GM21737 (cell line): ENCODE measurements around the gene TIMP1.
"Not testable (repeated sequence)": the region's sequence is repeated elsewhere in the genome, so short reads cannot be mapped to it uniquely, and the experiment has no call there.

Experiments used
- ATAC-seq: cut with Tn5 transposase; IDR thresholded peaks from one replicate; pipeline ENCODE4 v1.9.1; 2021; ENCODE audit warnings: mild to moderate bottlenecking, moderate library complexity; ENCODE audit not compliant: unreplicated experiment

The TIMP1 gene

GRCh38 chrX:47597222-47597621 lies 15.0 kb downstream of the TIMP1 start:
- ATAC-seq = no peak

- not testable (repeated sequence) for ATAC-seq
Observed at GRCh38 chrX:47603125-47603524, 20.9 kb downstream of the TIMP1 start.

GRCh38 chrX:47605024-47605423 lies 22.8 kb downstream of the TIMP1 start:
- no peak for ATAC-seq

DNA sequence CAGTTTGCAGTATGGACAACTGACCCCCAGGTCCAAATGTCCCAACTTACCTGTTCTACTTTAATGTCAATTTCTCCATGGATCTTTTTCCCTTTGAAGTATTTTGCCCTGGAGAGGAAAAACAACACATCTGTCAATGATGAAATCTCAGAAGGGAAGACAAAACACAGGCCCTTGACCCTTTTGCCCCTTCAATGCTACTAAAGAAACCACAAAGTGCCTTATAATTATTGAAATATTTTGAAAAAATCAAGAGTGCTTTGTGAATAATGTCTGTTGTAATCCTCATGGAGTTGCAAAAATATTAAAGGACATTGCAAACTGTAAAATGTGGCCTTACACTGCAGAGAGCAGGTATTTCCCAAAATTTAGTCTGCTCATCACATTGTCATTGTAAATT lies 24.9 kb downstream of the TIMP1 start:
- no peak for ATAC-seq

- no peak for ATAC-seq
Observed at GRCh38 chrX:47608130-47608810, 26.0 kb downstream of the TIMP1 start.

GRCh38 chrX:47610511-47610910 lies 28.3 kb downstream of the TIMP1 start:
- ATAC-seq = no peak

GRCh38 chrX:47611489-47611888 lies 29.3 kb downstream of the TIMP1 start:
- ATAC-seq = no peak

DNA sequence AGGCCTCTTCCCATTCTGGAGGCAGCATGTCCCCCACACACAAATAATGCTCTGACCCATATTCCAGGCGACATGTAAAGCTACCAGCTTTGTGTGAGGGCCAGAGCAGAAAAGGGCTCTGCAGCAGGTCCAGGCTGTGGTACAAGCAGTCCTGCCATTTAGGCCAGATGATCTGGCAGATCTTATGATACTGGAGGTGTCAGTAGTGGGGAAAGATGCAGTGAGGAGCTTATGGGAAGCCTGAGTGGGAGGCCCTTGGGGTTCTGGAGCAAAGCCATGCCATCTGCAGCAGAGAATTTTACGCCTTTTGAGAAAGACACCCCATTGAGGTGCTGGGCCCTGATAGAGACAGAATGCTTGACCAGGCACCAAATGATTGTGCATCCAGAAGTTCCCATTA lies 29.7 kb downstream of the TIMP1 start:
- ATAC-seq = no peak

- no peak for ATAC-seq
Observed at GRCh38 chrX:47612418-47612817, 30.2 kb downstream of the TIMP1 start.

DNA sequence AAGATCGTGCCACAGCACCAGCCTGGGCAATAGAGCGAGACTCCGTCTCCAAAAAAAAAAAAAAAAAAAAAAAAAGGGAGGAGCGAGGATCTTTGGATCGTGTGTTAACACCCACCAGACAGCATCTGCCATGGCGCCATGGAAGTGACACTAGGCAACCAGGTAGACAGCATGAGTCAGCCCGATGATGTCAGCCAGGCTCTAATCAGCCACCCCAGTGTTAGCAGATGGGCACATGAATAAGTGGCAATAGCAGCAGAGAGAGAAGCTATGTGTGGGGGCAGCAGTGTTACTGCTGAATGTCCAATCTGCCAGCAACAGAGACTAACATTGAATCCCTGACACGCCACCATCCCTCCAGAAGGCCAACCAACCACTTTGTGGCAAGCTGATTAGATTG lies 30.8 kb downstream of the TIMP1 start:
- ATAC-seq = no peak

GRCh38 chrX:47614618-47615017 lies 32.4 kb downstream of the TIMP1 start:
- ATAC-seq = no peak

DNA sequence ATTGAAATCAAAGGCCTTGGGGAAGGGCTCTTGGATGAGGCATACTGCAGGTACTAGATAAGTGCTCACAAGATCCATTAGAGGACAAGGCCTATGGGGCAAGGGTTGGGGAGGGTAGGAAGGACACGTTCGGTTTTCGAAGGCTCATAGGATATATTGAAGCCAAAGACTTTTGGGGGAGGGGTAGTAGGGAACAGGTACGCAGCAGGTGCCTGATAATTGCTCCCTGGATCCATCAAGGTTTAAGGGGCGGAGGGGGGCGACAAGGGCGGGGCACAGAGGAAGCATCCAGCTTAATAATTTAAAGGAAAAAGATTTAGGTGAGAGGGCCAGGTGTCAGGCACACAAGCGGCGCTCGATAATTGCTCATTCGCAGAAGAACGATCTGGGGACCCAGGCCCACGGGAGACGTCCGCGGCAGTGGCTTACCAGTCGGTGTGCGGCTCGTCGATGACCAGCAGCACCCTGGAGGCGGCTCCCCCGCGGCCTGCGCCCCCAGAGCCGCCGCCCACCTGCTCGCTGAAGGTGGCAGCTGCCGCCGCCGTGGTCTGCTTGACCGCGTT lies 36.8 kb downstream of the TIMP1 start:
- no peak for ATAC-seq

GRCh38 chrX:47619486-47620302 lies 37.5 kb downstream of the TIMP1 start, which contains the start of gene SYN1:
SYN1 (minus strand) TSS chrX:47619857; CDS start chrX:47619728, 129 bp downstream.
- peak; percentile 72 for ATAC-seq

DNA sequence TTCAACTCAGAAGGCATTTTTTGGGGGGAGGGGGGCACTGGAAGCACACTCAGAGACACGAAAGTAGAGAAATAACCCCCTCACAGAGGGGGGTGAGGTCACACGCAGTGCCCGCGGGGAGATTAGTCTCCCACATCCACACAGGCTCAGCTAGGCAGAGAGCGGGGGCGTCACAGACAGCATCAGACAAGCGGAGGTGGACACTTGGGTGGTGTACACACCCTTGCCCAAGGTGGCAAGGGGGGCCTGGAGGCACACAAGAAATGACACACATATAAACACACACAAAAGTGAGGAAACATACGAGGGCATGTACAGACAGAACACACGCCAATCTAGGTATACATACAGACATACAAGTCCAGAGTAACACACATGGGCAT lies 38.1 kb downstream of the TIMP1 start:
- no peak for ATAC-seq

GRCh38 chrX:47621851-47622250 lies 39.6 kb downstream of the TIMP1 start:
- no peak for ATAC-seq

DNA sequence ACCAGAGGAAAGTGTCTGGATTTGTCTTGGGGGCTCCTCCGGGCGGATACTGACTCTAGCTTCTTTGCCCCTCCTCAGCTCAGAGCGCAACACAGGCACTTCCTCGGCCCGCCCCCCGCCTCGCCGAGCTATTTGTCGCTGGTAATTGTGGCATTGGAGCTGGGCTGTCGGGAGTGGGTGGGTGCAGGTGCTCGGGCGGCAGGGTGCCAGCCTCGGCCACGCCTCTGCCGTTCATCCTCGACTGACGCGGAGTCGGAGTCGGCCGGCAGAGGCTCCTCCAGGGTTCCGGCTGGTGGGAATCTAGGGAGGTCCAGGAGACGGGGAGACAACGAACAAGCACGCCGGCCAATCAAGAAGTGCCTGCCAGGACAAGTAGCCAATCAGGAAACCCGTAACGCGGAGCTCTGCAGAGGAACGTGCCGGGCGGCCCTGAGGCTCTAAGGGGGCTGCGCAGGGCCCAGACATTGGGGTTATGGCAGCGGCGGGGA lies 41.3 kb downstream of the TIMP1 start:
- ATAC-seq = no peak

GRCh38 chrX:47625365-47625764 lies 43.1 kb downstream of the TIMP1 start:
- no peak for ATAC-seq

- no peak for ATAC-seq
Observed at GRCh38 chrX:47628982-47629381, 46.7 kb downstream of the TIMP1 start.

DNA sequence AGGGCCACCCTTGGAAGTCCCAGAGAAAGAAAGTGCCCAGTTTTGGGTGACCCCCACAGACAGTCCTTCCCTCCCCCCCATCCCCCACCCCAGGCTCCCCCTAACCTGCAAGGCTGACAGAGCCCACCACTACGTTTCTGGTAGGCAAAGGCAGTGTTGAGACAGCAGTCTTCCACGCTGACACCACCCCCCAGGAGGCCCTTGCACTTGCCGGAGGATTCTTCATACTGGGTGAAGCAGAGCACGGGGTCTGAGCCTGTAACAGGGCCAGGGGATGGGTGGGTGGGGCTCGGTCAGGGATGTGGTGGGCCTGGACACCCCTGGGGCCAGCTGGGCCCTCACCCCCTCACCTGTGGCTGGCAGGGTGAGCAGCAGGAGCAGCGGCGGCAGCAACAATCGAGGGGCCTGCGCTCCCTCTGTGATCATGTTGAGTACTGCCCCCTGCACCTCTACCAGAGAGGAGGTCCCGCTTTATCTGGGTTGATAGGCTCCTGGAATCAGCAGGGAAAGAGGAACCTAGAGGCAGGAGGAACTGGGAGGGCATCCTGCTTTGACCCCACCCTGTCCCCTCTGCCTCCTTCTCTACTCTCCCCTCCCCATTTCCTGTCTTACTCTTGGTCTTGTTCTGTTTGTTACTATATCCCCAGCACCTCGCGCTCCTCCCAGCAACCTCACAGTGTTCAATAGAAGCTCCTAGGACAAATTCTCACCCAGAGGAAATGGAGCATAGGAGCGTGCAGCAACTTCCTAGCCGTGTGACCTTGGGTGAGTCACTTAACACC lies 47.4 kb downstream of the TIMP1 start, which contains the start of gene CFP:
Gene CFP, minus strand, starts transcription at position 512 of the 782 bp plus-strand sequence. Its CDS starts 86 bp downstream, at position 426.
- no peak for ATAC-seq

DNA sequence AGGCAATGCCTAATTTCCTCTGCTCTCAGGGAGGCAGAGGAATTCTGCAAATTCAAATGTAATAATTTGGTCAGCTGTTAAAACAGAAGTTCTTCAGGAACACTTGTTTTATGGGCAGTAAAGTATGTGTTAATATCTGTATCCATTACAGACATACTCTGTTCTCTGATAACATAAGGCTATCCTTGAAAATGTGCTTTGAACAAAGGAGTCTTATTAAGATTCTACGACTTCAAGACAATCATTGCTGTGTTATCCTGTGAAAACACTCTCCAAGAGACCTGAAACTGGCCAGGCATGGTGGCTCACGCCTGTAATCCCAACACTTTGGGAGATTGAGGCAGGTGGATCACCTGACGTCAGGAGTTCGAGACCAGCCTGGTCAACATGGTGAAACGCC lies 49.4 kb downstream of the TIMP1 start:
- ATAC-seq = no peak

GRCh38 chrX:47632666-47633065 lies 50.4 kb downstream of the TIMP1 start:
- ATAC-seq = no peak
